ENCODE measurements around the gene EIF1B. TPM values are rescaled to one million over a fixed set of nuclear protein-coding genes. Genes with fewer than 3 reads are reported as not detected.
A peak's percentile ranks its signal among the peaks of the same experiment; 100 is the strongest.

Gene EIF1B
- total and polyA plus RNA-seq, 2 of the 13 experiments (the other 11 are each of a cell fraction or from before 2014, with no cell fraction given), result 12.7 to 29.1 TPM

GRCh38 chr3:40309925-40310695 is 603 bp downstream of the EIF1B start (continued):
- TF ChIP-seq BRF2 (CRISPR knock-in tag; IDR thresholded peaks at IDR 0.05) (no peak), TRIM22 (IDR thresholded peaks at IDR 0.05) (no peak), ZBED4 (CRISPR knock-in tag; IDR thresholded peaks at IDR 0.05; ENCODE audit: borderline replicate concordance) (no peak)

GRCh38 chr3:40310705-40311104 is 1.2 kb downstream of the EIF1B start:
- intact Hi-C loops (cut with micrococcal nuclease; ENCODE audit: unreplicated experiment) (loop anchor here (1.0 kb wide), 1 partner anchor 143 kb away; no protein-coding TSS in a partner anchor), in situ Hi-C loops (cut with HindIII; ENCODE audit: extremely low pct_ligation_motif_present, low pct_unique_long_range_greater_than_20kb) (loop anchor here (10.0 kb wide), 1 partner anchor 144 kb away; the partner anchor contains the start of gene RPL14)
- FAIRE-seq (no peak), DNase-seq (ENCODE audit: low spot score) (no peak), ATAC-seq (no peak)
- no TSS peak for BruUV-seq (replicated peaks)
- H3K4me1 ChIP-seq (ENCODE audit: insufficient read depth, low read length), result peaks cover 44% of the 10 kb centered on the region
- H3K27ac ChIP-seq (ENCODE audit: extremely low read length, insufficient read depth, low read length), result peak overlapping the region; percentile 96
- H3K9ac ChIP-seq (ENCODE audit: insufficient read depth, low read depth, low read length), result peak overlapping the region; percentile 96
- H3K9me3 ChIP-seq (ENCODE audit: low read length), result no peaks in the 10 kb centered on the region
- H3K4me3 ChIP-seq (replicated peaks in 1 of 3; ENCODE audit: insufficient read depth in 1 of 3, low read depth in 2 of 3, low read length in 3 of 3), result peak overlapping the region; percentile 88 to 94 (median 93)
- no peak overlapping the region for H2AFZ ChIP-seq (ENCODE audit: low read length)
- H3K79me2 ChIP-seq (ENCODE audit: insufficient read depth, low read length), result peaks cover 19% of the 10 kb centered on the region
- H3K27me3 ChIP-seq (ENCODE audit: control insufficient read depth in 1 of 2, insufficient read depth in 2 of 2, low read length in 2 of 2), result no peaks in the 10 kb centered on the region
- peak overlapping the region; percentile 77 for H3K4me2 ChIP-seq (ENCODE audit: low read depth, low read length)
- POLR2A ChIA-PET, result interaction anchor here (0.6 to 1.0 kb wide), 2 partner anchors 147 to 195 kb away, joined by 3 read pairs; partner anchors contain the start of genes RPL14 and ZNF620
- peak in 1 of 2 experiments; percentile 47; a peak in 1 of 4 replicates for TF ChIP-seq ATF4 (CRISPR knock-in tag; IDR thresholded peaks at IDR 0.05)
- TF ChIP-seq ZSCAN29 (CRISPR knock-in tag; conservative IDR thresholded peaks at IDR 0.05), result no peak
- H3K36me3 ChIP-seq (replicated peaks in 1 of 2; ENCODE audit: control insufficient read depth in 1 of 2, insufficient read depth in 2 of 2, low read length in 2 of 2), result peaks cover 0 to 12% of the 10 kb centered on the region in 2 experiments
- no peaks in the 10 kb centered on the region; the same call in 1 of the 2 replicates for H4K20me1 ChIP-seq (ENCODE audit: insufficient read depth, low read length)
- 17% methylated on average over 6 of the region's 6 CpGs for WGBS (ENCODE audit: low lambda C conversion rate)
- CTCF ChIA-PET (ENCODE audit: low intra/inter-chr PET ratio, low total read pairs), result no interaction called here

Data from HepG2 (cell line).